ENCODE data around the gene FCGR2B.
"Not testable (repeated sequence)": the region's sequence is repeated elsewhere in the genome, so short reads cannot be mapped to it uniquely, and the experiment has no call there.

DNA sequence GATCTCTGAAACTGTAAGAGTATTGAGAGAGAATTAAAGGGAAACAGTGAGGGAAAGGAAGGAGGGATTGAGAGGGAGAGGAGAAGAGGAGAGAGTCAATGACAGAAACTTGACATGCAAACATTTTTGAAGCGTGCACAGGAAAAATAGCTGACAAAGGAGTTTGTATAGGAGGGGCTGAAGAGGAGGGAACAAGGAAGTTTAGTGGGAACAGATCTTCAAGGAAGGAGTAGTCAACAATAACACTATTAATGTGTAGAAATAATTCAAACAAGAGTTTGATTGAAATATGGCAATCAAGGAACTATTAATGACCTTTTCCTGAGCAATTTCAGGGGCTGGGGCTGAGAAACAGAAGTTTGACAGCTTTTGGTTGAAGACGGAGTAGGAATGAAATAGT, 27.9 kb upstream of the FCGR2B start:
- not testable (repeated sequence) for TF ChIP-seq POLR2AphosphoS5 (IDR thresholded peaks at IDR 0.05; ENCODE audit: low read depth, low read length); SIN3A (IDR thresholded peaks at IDR 0.05; ENCODE audit: borderline replicate concordance, insufficient read depth, low read depth, low read length); TCF7L2 (IDR thresholded peaks at IDR 0.05; ENCODE audit: low read depth, low read length)
- TF ChIP-seq, protein P1, sequence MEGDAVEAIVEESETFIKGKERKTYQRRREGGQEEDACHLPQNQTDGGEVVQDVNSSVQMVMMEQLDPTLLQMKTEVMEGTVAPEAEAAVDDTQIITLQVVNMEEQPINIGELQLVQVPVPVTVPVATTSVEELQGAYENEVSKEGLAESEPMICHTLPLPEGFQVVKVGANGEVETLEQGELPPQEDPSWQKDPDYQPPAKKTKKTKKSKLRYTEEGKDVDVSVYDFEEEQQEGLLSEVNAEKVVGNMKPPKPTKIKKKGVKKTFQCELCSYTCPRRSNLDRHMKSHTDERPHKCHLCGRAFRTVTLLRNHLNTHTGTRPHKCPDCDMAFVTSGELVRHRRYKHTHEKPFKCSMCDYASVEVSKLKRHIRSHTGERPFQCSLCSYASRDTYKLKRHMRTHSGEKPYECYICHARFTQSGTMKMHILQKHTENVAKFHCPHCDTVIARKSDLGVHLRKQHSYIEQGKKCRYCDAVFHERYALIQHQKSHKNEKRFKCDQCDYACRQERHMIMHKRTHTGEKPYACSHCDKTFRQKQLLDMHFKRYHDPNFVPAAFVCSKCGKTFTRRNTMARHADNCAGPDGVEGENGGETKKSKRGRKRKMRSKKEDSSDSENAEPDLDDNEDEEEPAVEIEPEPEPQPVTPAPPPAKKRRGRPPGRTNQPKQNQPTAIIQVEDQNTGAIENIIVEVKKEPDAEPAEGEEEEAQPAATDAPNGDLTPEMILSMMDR (IDR thresholded peaks at IDR 0.05) = not testable (repeated sequence)
- TF ChIP-seq, protein P2, sequence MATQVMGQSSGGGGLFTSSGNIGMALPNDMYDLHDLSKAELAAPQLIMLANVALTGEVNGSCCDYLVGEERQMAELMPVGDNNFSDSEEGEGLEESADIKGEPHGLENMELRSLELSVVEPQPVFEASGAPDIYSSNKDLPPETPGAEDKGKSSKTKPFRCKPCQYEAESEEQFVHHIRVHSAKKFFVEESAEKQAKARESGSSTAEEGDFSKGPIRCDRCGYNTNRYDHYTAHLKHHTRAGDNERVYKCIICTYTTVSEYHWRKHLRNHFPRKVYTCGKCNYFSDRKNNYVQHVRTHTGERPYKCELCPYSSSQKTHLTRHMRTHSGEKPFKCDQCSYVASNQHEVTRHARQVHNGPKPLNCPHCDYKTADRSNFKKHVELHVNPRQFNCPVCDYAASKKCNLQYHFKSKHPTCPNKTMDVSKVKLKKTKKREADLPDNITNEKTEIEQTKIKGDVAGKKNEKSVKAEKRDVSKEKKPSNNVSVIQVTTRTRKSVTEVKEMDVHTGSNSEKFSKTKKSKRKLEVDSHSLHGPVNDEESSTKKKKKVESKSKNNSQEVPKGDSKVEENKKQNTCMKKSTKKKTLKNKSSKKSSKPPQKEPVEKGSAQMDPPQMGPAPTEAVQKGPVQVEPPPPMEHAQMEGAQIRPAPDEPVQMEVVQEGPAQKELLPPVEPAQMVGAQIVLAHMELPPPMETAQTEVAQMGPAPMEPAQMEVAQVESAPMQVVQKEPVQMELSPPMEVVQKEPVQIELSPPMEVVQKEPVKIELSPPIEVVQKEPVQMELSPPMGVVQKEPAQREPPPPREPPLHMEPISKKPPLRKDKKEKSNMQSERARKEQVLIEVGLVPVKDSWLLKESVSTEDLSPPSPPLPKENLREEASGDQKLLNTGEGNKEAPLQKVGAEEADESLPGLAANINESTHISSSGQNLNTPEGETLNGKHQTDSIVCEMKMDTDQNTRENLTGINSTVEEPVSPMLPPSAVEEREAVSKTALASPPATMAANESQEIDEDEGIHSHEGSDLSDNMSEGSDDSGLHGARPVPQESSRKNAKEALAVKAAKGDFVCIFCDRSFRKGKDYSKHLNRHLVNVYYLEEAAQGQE (IDR thresholded peaks at IDR 0.05; ENCODE audit: insufficient read depth in 1 of 2, low read depth in 2 of 2, low read length in 1 of 2) = not testable (repeated sequence)
